GM19035 (cell line): ENCODE measurements around the gene OPCML.
"Not testable (repeated sequence)": the region's sequence is repeated elsewhere in the genome, so short reads cannot be mapped to it uniquely, and the experiment has no call there.

ENCODE experiments used
- ATAC-seq: cut with Tn5 transposase; IDR thresholded peaks from one replicate; pipeline ENCODE4 v1.9.1; 2021; ENCODE audit not compliant: unreplicated experiment

Gene OPCML

DNA sequence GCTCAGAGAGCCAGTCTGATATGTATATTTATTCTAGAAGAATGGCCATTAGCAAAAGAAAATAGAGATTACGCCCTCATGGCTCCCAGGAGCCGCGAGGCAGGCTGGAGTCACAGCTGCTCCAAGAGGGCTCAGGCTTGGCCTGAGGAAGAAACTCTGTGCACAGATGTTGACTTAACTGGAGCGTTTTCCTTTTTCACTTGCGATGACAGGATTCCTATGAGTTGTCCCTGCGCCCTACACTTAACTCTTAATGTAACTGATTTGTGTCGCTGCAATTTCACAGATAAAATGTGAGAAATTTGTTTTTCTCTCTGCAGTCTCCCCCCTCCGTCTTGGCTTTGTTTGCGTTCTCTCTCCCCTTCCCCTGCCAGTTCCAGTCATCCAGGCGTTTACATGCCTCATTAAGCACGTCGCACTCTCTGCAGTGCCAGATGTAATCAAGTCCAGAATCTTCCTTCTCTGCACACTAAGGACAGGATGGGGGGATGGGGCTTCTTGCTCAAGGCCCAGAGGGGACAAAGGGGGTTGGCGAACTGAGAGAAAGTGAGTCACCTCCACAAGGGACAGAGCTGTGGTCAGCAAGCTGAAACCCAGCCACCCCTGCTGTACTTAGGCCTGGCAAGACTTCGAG, 1101.8 kb downstream of the OPCML start:
- ATAC-seq: no peak

GRCh38 chr11:132429685-132430084, 1102.6 kb downstream of the OPCML start:
- no peak for ATAC-seq

- ATAC-seq: no peak
Observed at GRCh38 chr11:132427611-132428010, 1104.7 kb downstream of the OPCML start.

GRCh38 chr11:132424433-132424832, 1107.9 kb downstream of the OPCML start:
- no peak for ATAC-seq

- no peak for ATAC-seq
Observed at GRCh38 chr11:132423266-132423665, 1109.0 kb downstream of the OPCML start.

GRCh38 chr11:132422722-132423121, 1109.6 kb downstream of the OPCML start:
- ATAC-seq: no peak

DNA sequence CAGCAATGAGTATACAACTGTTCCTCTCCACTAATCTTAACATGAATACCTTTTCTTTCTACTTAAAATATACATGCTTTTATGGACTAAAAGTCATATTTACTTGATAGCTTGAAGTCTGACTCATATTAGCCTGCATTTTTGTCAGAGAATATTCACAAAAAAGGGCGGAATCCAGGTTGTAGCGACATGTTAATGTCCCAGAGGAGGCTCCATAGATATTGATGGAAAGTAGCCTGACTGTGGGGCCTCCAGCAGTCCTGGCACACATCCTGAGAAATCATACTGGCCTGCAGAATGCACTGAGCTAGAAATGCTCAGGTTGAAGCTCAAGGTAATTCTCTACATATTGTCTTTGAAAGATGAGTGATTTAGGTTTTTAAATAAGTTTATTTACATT, 1110.7 kb downstream of the OPCML start:
- no peak for ATAC-seq

DNA sequence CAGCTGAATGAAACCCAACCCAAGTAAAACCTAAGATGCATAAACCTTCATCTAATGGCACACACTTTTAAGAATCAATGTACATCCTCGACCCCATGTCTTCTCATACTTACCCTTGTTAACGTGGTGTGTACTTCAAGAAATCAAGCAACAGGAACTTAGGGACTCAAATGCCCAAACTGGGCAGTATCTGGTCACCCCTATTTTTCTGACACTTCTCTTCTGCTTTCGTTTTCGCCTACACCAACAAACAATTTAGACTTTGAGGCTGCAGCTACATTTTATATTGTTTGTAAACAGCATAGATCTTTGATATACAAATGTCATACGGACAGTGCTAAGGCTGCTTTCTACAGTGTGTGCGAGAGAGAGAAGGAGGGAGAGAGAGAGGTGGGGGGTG, 1117.8 kb downstream of the OPCML start:
- no peak for ATAC-seq

GRCh38 chr11:132410383-132410782, 1121.9 kb downstream of the OPCML start:
- no peak for ATAC-seq

GRCh38 chr11:132409573-132410355, 1122.5 kb downstream of the OPCML start:
- ATAC-seq: no peak

DNA sequence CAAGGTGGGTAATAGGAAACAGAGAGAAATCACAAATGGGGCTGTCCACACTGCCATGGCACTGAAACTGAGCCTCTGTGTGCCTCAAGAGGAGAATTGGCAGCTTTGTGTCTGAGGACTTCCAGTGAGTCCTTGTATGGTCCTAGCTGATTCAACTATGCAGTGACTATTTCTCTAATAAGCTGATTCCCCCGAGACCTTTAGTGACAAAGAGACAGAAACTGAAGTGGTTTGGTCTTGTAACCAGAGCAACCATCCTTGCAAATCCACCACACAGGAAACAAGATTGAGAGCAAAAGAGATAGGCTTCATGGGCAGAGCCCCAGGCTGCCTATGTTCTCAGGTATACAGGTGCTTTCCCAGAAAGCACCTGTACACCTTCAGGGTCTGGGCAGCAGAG, 1123.4 kb downstream of the OPCML start:
- ATAC-seq: peak; percentile 79

- ATAC-seq: no peak
Observed at GRCh38 chr11:132405728-132406127, 1126.6 kb downstream of the OPCML start.

DNA sequence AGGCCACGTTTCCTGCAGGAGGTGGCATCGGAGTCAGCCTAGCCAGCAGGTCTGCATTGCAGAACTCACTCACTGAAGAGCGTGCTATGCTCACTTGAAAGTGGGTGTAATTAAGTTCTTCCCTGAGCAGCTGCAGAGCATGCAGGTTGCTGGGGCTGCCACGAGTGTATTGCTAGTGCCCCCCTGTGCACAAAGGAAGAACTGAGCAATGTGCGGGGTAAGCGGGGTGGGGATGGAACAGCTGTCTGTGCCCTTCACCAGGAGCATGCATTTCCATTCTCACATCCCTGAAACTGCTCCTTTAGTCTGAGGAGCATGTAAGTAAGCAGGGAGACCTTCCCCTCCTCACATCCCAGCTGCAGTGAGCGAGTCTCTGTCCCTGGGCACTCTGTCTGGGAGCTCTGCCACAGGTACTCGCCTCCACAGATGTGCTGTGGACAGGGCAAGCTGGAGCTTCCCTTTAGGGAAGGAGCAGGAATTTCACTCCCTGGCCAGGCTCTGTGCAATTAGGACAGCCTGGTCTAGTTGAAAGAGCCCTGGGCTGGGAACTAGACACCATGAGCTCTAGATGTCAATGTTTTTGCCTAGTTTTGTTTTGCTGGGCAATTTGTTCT, 1130.1 kb downstream of the OPCML start:
- peak; percentile 98 for ATAC-seq

GRCh38 chr11:132396318-132396717, 1136.0 kb downstream of the OPCML start:
- ATAC-seq: no peak

GRCh38 chr11:132395434-132395833, 1136.9 kb downstream of the OPCML start:
- ATAC-seq: no peak

DNA sequence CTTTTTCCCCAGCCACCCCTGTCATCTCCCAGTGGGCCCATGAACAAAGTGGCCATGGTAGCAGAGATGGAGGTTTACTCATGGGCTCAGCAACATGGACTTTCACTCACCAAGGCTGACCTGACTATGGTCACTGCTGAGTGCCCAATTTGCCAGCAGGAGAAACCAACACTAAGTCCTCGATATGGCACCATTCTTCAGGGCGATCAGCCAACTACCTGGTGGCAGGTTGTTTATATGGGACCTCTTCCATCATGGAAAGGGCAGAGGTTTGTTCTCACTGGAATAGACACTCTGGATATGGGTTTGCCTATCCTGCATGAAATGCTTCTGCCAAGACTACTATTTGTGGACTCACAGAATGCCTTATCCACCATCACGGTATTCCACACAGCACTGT, 1152.8 kb downstream of the OPCML start:
- ATAC-seq: no peak

GRCh38 chr11:132373405-132374143, 1158.7 kb downstream of the OPCML start:
- ATAC-seq: no peak

GRCh38 chr11:132370114-132370513, 1162.2 kb downstream of the OPCML start:
- ATAC-seq: not testable (repeated sequence)

DNA sequence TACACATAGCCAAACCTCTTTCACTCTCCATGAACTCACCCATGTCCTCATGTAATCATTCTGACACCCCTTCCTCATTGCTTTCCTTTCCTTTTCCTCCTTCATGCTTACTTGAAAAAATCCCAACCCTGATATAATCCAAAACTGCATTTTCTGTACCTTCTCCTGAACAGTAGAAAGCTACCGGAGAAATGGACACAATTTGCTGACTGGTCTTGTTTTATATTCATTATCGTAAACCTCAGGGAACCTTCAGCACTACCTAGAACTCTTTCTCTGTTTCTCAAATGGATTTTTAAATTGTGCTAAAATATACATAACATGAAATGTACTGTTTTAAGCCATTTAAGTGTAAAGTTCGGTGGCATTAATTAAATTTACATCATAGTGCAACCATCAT, 1165.0 kb downstream of the OPCML start:
- ATAC-seq: no peak

DNA sequence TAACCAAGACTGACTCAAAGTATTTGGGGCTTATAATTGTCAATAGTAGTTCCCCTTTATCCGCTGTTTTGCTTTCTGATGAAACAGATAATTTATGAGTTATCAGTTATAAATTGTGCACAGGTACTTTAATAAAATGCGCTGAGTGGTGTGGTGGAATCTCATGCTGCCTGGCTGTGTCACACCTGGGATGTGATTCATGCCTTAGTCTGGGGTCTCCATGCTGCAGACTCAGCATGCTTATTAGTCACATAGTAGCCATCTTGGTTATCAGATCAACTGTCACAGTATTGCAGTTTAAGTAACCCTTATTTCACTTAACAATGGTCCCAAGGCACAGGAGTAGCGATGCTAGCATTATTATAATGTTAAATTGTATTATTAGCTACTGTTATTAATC, 1166.7 kb downstream of the OPCML start:
- ATAC-seq: no peak
